ENCODE measurements around the gene SLC29A1.

The SLC29A1 gene

GRCh38 chr6:44266347-44266746 is 43.0 kb downstream of the SLC29A1 start:
- no peak for DNase-seq (ENCODE audit: low spot score)

DNA sequence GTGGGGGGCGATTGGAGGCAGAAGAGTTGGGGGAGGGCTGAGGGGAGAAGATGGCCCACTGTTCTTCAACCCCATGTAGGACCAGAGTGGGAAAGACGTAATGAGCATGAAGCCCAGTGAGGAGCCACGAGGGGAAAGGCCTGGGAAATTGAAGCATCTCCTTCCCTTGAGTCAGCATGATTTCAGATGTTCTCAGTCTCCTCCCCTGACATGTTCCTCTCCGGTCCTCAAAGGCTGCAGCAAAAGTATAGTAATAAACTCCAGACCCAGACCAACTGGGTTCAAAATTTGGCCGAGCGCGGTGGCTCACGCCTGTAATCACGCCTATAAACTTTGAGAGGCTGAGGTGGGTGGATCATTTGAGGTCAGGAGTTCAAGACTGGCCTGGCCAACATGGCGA is 43.9 kb downstream of the SLC29A1 start:
- DNase-seq (ENCODE audit: low spot score) = no peak

GRCh38 chr6:44268095-44268628 is 44.8 kb downstream of the SLC29A1 start:
- peak; percentile 85 for DNase-seq (ENCODE audit: low spot score)

GRCh38 chr6:44269178-44269920 is 46.0 kb downstream of the SLC29A1 start:
- peak; percentile 11 for DNase-seq (ENCODE audit: low spot score)

DNA sequence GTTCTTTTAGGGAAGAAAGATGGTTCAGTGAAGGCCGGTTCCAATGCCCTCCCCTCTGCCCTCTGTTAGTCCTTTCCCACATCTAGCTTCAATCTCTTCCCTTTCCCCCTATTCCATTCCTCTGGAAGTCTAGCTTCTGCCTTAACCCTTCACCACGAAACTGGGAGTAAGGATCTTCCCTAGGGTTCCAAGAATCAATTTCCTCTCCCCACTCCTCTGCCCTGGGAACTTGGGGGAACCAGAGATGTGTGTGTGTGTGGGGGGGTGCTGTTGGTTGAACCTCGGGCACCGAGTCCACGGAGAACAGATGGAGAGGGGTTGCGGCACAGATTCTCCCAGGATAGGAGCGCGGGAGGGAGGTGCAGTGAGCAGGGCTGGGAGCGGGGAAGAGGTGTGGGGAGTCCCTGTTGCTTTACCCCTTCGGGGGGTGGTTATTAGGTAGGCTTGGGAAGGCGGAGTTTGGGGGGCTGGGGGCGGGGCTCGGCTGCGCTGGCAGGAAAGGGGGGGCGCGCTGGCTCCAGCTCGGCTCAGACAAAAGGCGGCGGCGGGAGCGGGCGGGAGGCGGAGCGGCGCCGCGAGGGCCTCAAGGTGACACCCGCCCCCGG is 46.6 kb downstream of the SLC29A1 start, which contains the start of gene TMEM151B:
Gene TMEM151B (plus strand): TSS at position 530 of the 605 bp plus-strand sequence. CDS start 293 bp downstream, outside the sequence.
- DNase-seq (ENCODE audit: low spot score) = no peak

GRCh38 chr6:44270526-44271405 is 47.4 kb downstream of the SLC29A1 start:
- DNase-seq (ENCODE audit: low spot score) = peak; percentile 76

DNA sequence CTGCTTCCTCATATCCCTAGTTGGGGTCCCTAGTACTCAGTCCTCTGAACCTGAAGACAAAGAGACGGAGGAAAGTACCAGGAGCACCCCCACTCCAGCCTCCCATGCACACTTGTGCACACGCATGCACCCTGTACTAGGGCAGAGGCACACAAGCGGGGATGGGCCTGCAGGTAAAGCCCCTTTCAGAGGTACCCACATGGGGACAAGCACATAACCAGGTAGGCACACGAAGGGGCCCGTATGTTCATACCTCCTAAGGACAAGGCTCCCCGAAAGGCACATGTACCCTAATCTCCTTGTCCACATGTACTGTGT is 48.0 kb downstream of the SLC29A1 start:
- no peak for DNase-seq (ENCODE audit: low spot score)

GRCh38 chr6:44271914-44272313 is 48.5 kb downstream of the SLC29A1 start:
- no peak for DNase-seq (ENCODE audit: low spot score)

- DNase-seq (ENCODE audit: low spot score) = no peak
Measured at GRCh38 chr6:44272529-44272928, 49.1 kb downstream of the SLC29A1 start.

DNA sequence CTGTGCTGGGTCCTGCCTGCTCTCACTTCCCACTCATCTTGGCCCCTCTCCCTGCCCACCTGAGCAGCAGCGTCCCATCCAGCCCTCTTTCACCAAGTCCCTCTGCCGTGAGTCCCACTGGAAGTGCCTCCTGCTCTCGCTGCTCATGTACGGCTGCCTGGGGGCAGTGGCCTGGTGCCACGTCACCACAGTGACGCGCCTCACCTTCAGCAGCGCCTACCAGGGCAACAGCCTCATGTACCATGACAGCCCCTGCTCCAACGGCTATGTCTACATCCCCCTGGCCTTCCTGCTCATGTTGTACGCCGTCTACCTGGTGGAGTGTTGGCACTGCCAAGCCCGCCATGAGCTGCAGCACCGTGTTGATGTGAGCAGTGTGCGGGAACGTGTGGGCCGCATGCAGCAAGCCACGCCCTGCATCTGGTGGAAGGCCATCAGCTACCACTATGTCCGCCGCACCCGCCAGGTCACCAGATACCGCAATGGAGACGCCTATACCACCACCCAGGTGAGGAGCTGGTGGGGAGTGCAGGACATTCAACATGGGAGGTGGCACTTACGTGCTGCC is 49.7 kb downstream of the SLC29A1 start:
- no peak for DNase-seq (ENCODE audit: low spot score)

DNA sequence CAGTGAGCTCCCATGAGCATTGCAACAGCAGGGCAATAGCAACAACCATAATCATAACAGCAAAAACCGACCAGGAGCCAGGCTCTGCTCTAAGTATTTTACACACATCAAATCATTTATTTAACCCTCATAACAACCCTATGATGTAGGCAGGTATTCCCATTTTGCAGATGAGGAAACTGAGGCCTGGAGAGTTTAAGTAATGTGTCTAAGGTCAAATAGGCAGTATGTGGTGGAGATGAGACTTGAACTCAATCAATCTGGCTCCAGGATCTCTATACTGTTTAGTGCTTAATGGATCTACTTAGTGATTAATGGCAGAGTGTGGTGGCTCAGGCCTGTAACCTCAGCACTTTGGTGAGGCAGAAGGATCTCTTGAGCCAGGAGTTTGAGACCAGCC is 50.2 kb downstream of the SLC29A1 start:
- DNase-seq (ENCODE audit: low spot score) = no peak

GRCh38 chr6:44275271-44275748 is 51.9 kb downstream of the SLC29A1 start:
- no peak for DNase-seq (ENCODE audit: low spot score)

DNA sequence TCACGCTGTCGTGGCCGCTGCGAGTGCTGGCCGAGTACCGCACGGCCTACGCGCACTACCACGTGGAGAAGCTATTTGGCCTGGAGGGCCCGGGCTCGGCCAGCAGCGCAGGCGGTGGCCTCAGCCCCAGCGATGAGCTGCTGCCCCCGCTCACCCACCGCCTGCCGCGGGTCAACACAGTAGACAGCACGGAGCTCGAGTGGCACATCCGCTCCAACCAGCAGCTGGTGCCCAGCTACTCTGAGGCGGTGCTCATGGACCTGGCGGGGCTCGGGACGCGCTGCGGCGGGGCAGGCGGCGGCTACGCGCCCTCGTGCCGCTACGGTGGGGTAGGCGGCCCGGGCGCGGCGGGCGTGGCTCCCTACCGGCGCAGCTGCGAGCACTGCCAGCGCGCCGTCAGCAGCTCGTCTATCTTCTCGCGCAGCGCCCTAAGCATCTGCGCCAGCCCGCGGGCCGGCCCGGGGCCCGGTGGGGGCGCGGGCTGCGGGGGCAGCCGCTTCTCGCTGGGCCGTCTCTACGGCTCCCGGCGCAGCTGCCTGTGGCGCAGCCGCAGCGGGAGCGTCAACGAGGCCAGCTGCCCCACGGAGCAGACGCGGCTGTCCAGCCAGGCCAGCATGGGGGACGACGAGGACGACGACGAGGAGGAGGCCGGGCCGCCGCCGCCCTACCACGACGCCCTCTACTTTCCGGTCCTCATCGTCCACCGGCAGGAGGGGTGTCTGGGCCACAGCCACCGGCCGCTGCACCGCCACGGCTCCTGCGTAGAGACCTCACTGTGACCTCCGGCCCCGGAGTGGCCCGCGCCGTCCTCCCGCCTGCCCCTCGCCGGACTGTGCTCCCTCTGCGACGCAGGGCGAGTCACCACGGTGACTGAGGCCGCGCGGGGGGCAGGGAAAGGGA is 52.6 kb downstream of the SLC29A1 start:
- no peak for DNase-seq (ENCODE audit: low spot score)

GRCh38 chr6:44276667-44277640 is 53.6 kb downstream of the SLC29A1 start:
- DNase-seq (ENCODE audit: low spot score) = no peak

DNA sequence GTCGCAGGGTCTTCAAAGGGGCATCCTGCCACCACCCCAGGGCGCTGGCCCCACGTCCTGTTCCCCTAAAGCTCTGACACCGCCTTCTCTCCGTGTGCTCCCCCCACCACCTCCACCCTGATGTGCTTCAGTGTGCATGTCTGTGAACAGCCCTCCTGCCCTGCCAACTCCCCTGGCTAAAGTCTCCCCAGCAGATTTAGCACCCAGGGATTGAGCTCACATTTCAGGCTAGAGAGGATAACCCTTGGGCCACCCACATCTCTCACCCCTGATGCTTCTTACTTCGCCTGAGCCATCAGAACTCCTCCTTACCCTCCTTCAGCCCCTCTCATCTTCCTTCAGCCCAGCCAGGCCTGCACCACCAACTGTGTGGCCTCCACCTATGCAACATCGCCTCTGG is 54.4 kb downstream of the SLC29A1 start:
- no peak for DNase-seq (ENCODE audit: low spot score)

DNA sequence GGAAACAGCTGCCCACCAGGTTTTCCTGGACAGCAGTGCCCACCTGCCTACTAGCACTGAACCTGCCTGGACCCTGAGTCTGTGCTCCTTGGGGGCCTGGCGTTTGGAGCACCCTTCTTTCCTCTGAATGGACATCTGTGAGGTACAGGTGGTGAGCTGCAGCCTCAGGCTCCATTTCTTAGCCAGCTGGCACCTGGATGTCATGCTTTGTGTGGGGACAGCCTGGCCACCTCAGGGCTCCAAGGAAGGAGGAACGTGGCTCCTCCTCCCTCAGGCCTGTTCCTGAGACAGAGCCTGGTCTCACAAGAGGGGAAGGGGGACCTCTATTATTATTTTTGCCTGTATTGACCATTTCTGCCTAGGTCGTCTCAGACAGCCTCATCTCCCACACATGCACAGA is 54.9 kb downstream of the SLC29A1 start:
- no peak for DNase-seq (ENCODE audit: low spot score)

DNA sequence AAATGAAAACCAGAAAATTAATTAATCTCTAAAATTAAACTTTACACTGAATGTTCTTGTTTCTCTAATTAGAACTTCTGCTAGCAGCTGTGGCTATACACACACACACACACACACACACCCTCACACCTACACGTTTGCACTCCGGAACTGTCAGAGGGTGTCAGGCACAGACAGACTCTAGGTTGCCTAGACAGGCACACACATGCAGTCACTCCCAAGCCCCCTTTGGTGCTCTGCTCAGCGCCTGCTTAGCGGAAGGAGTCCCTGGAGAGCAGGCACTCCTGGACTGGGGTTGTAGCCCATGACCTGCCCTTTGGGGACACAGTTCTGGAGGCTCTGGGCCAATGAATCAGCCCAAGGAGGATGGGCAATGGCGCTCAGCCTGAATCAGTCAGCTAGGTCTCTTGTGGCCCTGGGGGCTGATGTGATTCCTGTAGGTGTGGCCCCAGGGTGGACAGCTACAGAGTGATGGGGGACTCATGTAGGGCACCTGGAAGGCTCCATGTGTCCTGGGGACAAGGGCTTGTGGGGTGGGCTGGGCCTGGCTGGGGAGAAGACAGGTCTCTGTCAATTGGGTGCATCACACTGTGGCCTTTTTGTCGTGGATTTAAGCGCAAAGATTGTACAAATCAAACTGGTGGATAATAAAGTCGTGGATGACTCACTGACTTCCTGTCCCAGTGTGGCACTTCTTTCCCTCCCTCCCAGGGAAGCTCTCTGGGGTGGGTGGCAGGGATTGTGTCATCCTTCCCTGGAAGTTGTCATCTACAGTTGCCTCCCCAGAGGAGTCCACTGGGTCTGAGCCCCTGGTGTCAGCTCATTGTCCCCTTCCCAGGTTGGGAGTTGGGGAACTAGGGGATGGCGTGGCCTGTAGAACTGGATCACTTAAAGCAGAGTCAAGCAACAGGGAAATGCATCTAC is 55.6 kb downstream of the SLC29A1 start:
- DNase-seq (ENCODE audit: low spot score) = no peak

Data from SK-N-DZ (cell line).